GM21390 (cell line): ENCODE results near the gene PIGZ.

Experiments
- ATAC-seq: cut with Tn5 transposase; IDR thresholded peaks from one replicate; pipeline ENCODE4 v1.9.1; 2021; ENCODE audit not compliant: unreplicated experiment

Gene PIGZ

GRCh38 chr3:196927571-196928453, 40.8 kb downstream of the PIGZ start:
- no peak for ATAC-seq

- no peak for ATAC-seq
These were observed 47.9 kb downstream of the PIGZ start for GRCh38 chr3:196920733-196921132.

GRCh38 chr3:196918968-196919367, 49.7 kb downstream of the PIGZ start:
- ATAC-seq, result no peak

GRCh38 chr3:196916995-196917394, 51.6 kb downstream of the PIGZ start:
- no peak for ATAC-seq

GRCh38 chr3:196916221-196916620, 52.4 kb downstream of the PIGZ start:
- ATAC-seq, result no peak

- no peak for ATAC-seq
These were observed 53.3 kb downstream of the PIGZ start for GRCh38 chr3:196915375-196915774.

- ATAC-seq, result no peak
These were observed 53.8 kb downstream of the PIGZ start for GRCh38 chr3:196914866-196915265.

- ATAC-seq, result no peak
These were observed 64.9 kb downstream of the PIGZ start for GRCh38 chr3:196903740-196904139.

- no peak for ATAC-seq
These were observed 66.3 kb downstream of the PIGZ start for GRCh38 chr3:196902296-196902695.

- no peak for ATAC-seq
These were observed 66.9 kb downstream of the PIGZ start for GRCh38 chr3:196901768-196902167.
